AG09309 (cell line): ENCODE data around the gene COG7.
A peak's percentile ranks its signal among the peaks of the same experiment; 100 is the strongest.

Source experiments
- DNase-seq: peaks from one replicate; pipeline ENCODE4 v3.0.0-alpha.2; 2010; ENCODE audit warnings: low read depth
- H3K4me3 ChIP-seq: 2 replicates; pipeline ENCODE4 v1.5.1; 2011; ENCODE audit warnings: mild to moderate bottlenecking, low read depth, low read length, moderate library complexity; ENCODE audit not compliant: control insufficient read depth
- TF ChIP-seq, protein P1 (sequence below): IDR thresholded peaks from 2 replicates; pipeline ENCODE4 v1.5.1; 2011; ENCODE audit warnings: mild to moderate bottlenecking, low read depth, low read length, inconsistent platforms; ENCODE audit not compliant: insufficient read depth, control insufficient read depth; ENCODE audit errors: missing control alignments

COG7 gene

DNA sequence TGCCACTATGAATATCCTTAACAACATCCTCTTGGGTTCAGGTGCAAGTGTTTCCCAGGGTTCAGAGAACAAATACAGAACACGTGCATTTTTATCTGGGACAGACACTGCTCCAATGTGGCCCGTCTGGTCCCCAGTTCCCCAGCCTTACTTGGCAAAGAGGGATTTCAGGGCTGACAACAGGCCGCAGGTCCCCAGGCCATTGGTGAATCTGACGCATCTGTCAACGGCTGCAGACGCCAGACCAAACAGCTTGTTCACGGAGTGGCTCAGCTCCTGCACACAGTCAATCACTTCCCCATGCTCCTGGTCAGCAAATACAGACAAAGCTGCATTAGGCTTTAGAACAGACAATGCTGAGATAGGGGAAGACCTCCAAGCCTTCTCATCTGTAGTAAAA, 36.2 kb downstream of the COG7 start:
- H3K4me3 ChIP-seq: no peak overlapping the region
- TF ChIP-seq, protein P1, sequence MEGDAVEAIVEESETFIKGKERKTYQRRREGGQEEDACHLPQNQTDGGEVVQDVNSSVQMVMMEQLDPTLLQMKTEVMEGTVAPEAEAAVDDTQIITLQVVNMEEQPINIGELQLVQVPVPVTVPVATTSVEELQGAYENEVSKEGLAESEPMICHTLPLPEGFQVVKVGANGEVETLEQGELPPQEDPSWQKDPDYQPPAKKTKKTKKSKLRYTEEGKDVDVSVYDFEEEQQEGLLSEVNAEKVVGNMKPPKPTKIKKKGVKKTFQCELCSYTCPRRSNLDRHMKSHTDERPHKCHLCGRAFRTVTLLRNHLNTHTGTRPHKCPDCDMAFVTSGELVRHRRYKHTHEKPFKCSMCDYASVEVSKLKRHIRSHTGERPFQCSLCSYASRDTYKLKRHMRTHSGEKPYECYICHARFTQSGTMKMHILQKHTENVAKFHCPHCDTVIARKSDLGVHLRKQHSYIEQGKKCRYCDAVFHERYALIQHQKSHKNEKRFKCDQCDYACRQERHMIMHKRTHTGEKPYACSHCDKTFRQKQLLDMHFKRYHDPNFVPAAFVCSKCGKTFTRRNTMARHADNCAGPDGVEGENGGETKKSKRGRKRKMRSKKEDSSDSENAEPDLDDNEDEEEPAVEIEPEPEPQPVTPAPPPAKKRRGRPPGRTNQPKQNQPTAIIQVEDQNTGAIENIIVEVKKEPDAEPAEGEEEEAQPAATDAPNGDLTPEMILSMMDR: no peak
- no peak for DNase-seq

DNA sequence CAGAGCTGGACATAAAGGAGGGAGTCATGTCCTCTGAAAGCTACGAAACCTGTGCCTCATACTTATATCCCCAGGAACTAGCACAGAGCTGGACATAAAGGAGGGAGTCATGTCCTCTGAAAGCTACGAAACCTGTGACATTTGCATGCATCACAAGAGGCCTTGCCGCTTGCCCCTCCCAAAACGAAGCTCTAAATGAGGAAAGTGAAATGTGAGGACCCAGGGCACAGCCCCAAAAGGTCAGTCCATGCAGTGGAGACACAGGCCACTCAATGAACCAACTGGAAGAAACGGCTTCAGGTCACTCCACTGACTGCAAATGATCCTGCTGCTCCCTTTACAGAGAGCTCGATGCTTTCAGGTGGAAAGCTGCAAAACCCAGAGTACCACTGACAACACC, 38.3 kb downstream of the COG7 start:
- DNase-seq: no peak
- TF ChIP-seq, protein P1: no peak
- H3K4me3 ChIP-seq: no peak overlapping the region

DNA sequence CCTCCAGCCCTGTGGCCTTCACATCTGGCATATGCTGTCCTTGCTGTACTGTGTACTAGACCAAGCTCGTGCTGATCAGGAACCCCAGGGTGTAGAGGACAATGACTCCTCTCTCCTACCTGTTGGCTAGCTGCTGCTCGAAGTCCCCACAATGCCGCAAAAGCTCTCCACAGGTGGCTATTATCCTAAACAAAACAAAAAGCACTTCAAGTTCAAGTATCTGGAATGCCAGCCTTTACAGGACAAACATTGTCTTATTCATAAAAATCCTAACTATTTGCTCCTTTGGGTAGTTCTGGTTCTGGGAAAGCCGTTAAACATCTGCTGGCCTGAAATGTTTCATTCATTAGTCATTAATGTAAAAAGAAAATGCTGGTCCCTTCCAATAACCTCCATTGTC, 42.8 kb downstream of the COG7 start:
- H3K4me3 ChIP-seq: no peak overlapping the region
- TF ChIP-seq, protein P1: no peak
- DNase-seq: no peak

DNA sequence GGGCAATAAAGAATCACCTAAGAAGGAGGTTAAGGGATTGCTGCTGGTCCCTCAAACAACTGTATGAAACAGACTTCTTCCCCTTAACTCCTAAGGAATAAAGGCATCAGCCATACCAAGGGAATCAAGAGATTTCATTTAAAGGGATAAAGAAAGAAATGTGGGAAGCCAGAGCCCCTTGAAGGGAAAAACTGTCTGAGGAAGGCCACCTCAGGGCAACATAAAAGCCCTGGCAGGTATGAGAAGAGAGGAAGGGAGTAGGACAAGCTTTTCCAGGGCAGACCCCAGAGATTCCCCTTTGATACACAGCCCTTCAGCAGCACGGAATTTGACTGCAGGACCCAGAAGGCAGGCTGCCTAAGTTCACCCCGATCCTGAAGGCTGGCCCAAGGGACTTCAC, 43.5 kb downstream of the COG7 start:
- no peak overlapping the region for H3K4me3 ChIP-seq
- DNase-seq: no peak
- TF ChIP-seq, protein P1: no peak

DNA sequence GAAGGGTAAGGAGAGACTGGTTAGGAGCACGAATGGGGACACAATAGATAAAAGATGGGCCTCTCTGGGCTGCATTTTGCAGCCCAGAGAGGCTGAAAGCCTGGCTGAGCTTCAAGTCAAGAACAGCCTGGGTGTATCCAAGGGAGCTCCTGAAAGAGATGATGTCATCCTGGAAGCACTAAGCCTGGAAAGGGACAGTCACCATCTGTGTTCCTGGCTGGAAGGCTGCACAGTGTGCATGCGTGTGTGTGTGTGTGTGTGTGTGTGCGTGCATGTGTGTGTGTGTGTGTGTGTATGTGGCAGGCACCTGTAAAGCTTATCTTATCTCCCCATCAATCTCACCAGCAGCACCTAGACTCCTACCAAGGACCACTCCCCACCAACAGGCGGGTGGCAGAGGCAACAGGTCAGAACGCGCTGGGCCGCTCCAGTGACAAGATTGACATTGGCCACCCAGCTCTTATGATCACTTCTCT, 44.1 kb downstream of the COG7 start:
- TF ChIP-seq, protein P1: no peak
- H3K4me3 ChIP-seq: no peak overlapping the region
- peak; percentile 21 for DNase-seq

DNA sequence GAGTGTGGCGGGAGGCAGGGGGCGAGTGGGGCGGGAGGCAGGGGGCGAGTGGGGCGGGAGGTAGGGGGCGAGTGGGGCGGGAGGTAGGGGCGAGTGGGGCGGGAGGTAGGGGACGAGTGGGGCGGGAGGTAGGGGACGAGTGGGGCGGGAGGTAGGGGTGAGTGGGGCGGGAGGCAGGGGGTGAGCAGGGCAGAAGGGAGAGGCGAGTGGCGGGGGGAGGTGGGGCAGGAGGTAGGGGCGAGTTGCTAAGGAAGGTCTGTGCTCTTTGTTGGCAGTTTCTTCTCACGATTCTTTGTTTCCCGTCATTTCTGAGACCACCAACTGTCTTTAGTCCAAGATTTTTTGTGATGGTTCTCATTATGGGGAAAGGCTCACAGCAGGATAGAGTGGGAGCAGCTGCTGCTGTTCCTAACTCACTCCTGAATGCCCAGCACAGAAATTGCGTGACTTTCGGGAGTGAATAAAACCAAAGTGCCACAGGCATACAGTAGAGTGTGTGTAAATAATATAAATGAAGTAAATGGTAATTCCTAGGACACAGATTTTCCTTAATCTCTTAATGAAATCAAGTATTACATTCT, 44.7 kb downstream of the COG7 start:
- TF ChIP-seq, protein P1: no peak
- no peak for DNase-seq
- H3K4me3 ChIP-seq: no peak overlapping the region
